Heart left ventricle (tissue), 16 donors: ENCODE results near the gene PPP1R9A. TPM values are rescaled to one million over a fixed set of nuclear protein-coding genes. Genes with fewer than 3 reads are reported as not detected.

ENCODE experiments used
- ATAC-seq, 4 donors: fragments of 200-7000 bp; cut with Tn5 transposase; one replicate each; pipeline ENCODE4 v1.9.1; 2020 to 2022; ENCODE audit warnings: moderate library complexity in 4 of 4, mild to moderate bottlenecking in 3 of 4, moderate number of reproducible peaks in 1 of 4
- DNase-seq, 5 donors: peaks; one replicate each; pipeline ENCODE4 v3.0.0-alpha.2; 2020
- H3K27ac ChIP-seq, 12 donors: fragments of 200-600 bp; sonication (generic) in 4 of 12; one replicate each; pipeline versions ENCODE4 v1.5.0 to v1.8.0; 2016 to 2022; ENCODE audit warnings: mild to moderate bottlenecking in 2 of 12
- H3K27me3 ChIP-seq, 9 donors: fragments of 200-600 bp; sonication (generic) in 2 of 9; one replicate each; pipeline versions ENCODE4 v1.5.1 to v1.8.0; 2016 to 2022; ENCODE audit warnings: mild to moderate bottlenecking in 3 of 9
- H3K36me3 ChIP-seq, 9 donors: fragments of 200-600 bp; sonication (generic) in 2 of 9; one replicate each; pipeline versions ENCODE4 v1.5.0 to v1.8.0; 2018 to 2022; ENCODE audit warnings: mild to moderate bottlenecking in 2 of 9
- H3K4me1 ChIP-seq, 12 donors: fragments of 200-600 bp; sonication (generic) in 4 of 12; one replicate each; pipeline versions ENCODE4 v1.5.0 to v1.8.0; 2016 to 2022; ENCODE audit warnings: mild to moderate bottlenecking in 3 of 12
- H3K4me3 ChIP-seq, 12 donors: fragments of 200-600 bp; sonication (generic) in 4 of 12; one replicate each; pipeline versions ENCODE4 v1.5.0 to v1.8.0; 2017 to 2022; ENCODE audit warnings: mild to moderate bottlenecking in 9 of 12, moderate library complexity in 4 of 12
- H3K9me3 ChIP-seq, 12 donors: fragments of 200-600 bp; sonication (generic) in 4 of 12; one replicate each; pipeline versions ENCODE4 v1.5.0 to v1.8.0; 2016 to 2022; ENCODE audit warnings: mild to moderate bottlenecking in 1 of 12
- POLR2A ChIP-seq, 2 donors: fragments of 450-650 bp; IDR thresholded peaks; one replicate each; pipeline ENCODE4 v1.6.1; 2017; ENCODE audit warnings: antibody characterized with exemption in 2 of 2, mild to moderate bottlenecking in 2 of 2, moderate library complexity in 2 of 2
- WGBS, 4 donors: extraction: QIAGEN DNeasy Blood & Tissue Kit in 2 of 4; methylation state at CpG; one replicate each; pipeline versions ENCODE4 v1.1.5 to v1.1.7; 2013 to 2018; 5-methylcytosine and 5-hydroxymethylcytosine counted together
- intact Hi-C, 10 donors: fragments of 100-400 bp; cut with DNase I; formaldehyde crosslinking; loops; one replicate each; pipeline versions ENCODE4 v1.11.1 to v1.14.2; 2022
- polyA plus RNA-seq, 2 donors: library from polyadenylated mRNA; stranded (reverse); fragments of 200-250 nt; gene quantifications; one replicate each; pipeline ENCODE4 v1.2.3, GENCODE V29; 2013
- total RNA-seq, 9 donors: library from RNA; depleted of rRNA in 2 of 9; stranded (reverse); fragments of >200 nt in 2 of 9; fragmentation: NEBNext Ultra II Directional in 3 of 9; extraction: Animal tissue kit (Norgen Biotek cat#: 25700) in 3 of 9; gene quantifications; one replicate each; pipeline versions ENCODE4 v1.1.0 to v1.2.4, GENCODE V29; 2016 to 2023
- TF ChIP-seq, protein P1 (sequence below), 12 donors: fragments of 200-600 bp; sonication (generic) in 4 of 12; IDR thresholded peaks; one replicate each; pipeline versions ENCODE4 v1.5.0 to v1.8.0; 2018 to 2022; ENCODE audit warnings: antibody characterized with exemption in 12 of 12, mild to moderate bottlenecking in 5 of 12
- donor health status: ischemic (EF 13 %, LVEDD 7.1; RV severe dilation, severe dysfunction).
- donor health status: healthy with polysubstance abuse.
- donor health status: DM: no; HTN: yes; CAD: no.
- donor health status: DM: no; HTN: no; CAD: no.
- donor health status: ischemic (EF 25% LVEDD 6.9; RV normal size, moderate dysfunction).
- donor health status: ischemic (EF 25% LVEDD 5.7; RV mildly dilated, moderate dysfunction).
- donor health status: healthy.
- donor health status: DM: yes; HTN: yes; CAD: no.
- donor health status: ischemic (EF 35%, LVEDD 5.7; RV mildly dilated, moderate dysfunction).
- donor health status: nonischemic (EF 11% LVEDD 7.7; RV severe dilation, severe dysfunction).
- donor health status: DM: yes; HTN: yes; CAD: no.
- donor health status: PGD.
- donor health status: ischemic (EF 29% LVEDD 5.4; RV normal size, mild dysfunction).
- donor health status: nonischemic (EF 23%, LVEDD 6.1; RV moderate dilation, normal function).

The PPP1R9A gene
- total and polyA plus RNA-seq, 11 donors: 3.6 to 42.8 (median 30.0) TPM

DNA sequence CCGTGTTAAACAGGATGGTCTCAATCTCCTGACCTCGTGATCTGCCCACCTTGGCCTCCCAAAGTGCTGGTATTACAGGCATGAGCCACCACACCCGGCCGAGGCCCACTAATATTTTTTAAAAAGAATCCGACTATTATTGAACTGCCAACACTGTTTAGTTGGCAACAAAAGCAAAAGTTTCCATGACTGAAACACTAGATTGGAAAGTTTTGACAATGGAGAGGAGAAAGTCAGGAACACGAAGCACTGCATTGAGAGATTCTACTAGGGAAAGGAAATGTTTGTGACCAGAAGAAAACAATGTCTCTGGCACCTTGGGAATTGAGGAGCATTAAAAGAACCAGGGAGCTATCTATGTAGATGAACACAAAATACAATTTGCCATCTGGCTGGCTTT is 13.7 kb upstream of the PPP1R9A start:
- no peak for DNase-seq
- ATAC-seq: no peak
- no peak for TF ChIP-seq POLR2A (IDR thresholded peaks at IDR 0.05)
- TF ChIP-seq, protein P1, sequence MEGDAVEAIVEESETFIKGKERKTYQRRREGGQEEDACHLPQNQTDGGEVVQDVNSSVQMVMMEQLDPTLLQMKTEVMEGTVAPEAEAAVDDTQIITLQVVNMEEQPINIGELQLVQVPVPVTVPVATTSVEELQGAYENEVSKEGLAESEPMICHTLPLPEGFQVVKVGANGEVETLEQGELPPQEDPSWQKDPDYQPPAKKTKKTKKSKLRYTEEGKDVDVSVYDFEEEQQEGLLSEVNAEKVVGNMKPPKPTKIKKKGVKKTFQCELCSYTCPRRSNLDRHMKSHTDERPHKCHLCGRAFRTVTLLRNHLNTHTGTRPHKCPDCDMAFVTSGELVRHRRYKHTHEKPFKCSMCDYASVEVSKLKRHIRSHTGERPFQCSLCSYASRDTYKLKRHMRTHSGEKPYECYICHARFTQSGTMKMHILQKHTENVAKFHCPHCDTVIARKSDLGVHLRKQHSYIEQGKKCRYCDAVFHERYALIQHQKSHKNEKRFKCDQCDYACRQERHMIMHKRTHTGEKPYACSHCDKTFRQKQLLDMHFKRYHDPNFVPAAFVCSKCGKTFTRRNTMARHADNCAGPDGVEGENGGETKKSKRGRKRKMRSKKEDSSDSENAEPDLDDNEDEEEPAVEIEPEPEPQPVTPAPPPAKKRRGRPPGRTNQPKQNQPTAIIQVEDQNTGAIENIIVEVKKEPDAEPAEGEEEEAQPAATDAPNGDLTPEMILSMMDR (IDR thresholded peaks at IDR 0.05): no peak
- WGBS, 4 donors: 76 to 87% (median 82%) methylated on average over 6 of the region's 6 CpGs
- no peaks in the 10 kb centered on the region for H3K36me3 ChIP-seq
- H3K27ac ChIP-seq: no peak overlapping the region
- H3K27me3 ChIP-seq: no peaks in the 10 kb centered on the region
- H3K9me3 ChIP-seq: no peaks in the 10 kb centered on the region
- peaks cover 0 to 10% (median 2%) of the 10 kb centered on the region in 12 donors for H3K4me1 ChIP-seq
- H3K4me3 ChIP-seq: no peak overlapping the region
- intact Hi-C loops: no loop called here

DNA sequence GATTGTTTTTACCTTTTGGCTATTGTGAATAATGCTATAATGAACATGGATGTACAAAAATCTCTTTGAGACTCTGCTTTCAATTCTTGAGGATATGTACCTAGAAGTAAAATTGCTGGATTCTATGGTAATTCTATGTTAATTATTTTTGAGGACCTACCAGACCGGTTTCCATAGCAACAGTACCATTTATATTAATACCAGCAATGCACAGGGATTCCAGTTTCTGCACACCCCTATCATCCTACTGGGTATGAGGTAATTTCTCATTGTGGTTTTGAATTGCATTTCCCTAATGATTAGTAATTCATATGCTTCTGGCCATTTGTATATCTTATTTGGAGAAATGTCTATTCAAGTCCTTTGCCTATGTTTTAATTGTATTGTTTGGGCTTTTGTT is 9.9 kb upstream of the PPP1R9A start:
- DNase-seq (no peak), ATAC-seq (no peak)
- Histone ChIP-seq H3K36me3 (no peaks in the 10 kb centered on the region), H3K9me3 (no peaks in the 10 kb centered on the region), H3K4me1 (no peaks in the 10 kb centered on the region), H3K27ac (no peak overlapping the region), H3K4me3 (no peak overlapping the region), H3K27me3 (no peaks in the 10 kb centered on the region)
- no peak for TF ChIP-seq POLR2A (IDR thresholded peaks at IDR 0.05)
- intact Hi-C loops: no loop called here
- WGBS, 4 donors: 86 to 97% (median 93%) methylated on average over 1 of the region's 1 CpG

DNA sequence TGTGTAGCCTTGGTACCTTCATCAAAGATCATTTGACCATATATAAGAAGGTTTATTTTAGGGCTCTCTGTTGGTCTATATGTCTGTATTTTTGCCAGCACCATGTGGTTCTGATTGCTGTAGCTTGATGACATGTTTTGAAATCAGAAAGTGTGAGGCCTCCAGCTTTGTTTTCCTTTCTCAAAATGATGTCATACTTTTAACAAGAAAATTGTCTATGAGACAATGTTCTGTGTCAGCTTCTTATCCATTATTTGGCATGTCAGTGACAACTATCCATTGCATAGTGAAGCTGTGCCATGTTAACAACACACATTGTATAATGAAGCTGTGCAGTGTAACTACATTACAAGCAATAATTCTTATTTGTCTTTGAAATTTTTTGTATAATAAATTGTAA is 9.1 kb upstream of the PPP1R9A start:
- TF ChIP-seq, protein P1 (IDR thresholded peaks at IDR 0.05): no peak
- no peak for TF ChIP-seq POLR2A (IDR thresholded peaks at IDR 0.05)
- DNase-seq: no peak
- Histone ChIP-seq H3K36me3 (no peaks in the 10 kb centered on the region), H3K4me3 (no peak overlapping the region), H3K4me1 (no peaks in the 10 kb centered on the region), H3K9me3 (no peaks in the 10 kb centered on the region), H3K27me3 (no peaks in the 10 kb centered on the region), H3K27ac (no peak overlapping the region)
- no peak for ATAC-seq
- intact Hi-C loops: no loop called here

DNA sequence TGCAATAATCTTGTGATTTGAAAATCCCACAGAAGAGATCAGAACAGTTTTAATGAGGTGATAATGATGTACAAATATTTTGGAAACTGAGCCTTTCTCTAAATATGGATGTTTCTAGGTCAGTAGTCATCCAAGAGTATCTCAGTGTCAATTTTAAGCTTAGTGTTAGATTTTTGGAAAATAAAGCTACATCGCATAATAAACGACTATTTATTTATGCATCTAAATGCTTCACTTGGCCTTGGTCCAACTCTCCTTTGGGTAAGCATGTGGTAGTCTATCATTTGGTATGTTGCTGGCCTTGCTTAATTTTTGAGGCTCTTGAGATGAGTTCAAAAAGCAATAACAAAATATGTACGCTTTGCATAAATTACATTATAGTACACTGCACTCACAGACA is 5.4 kb upstream of the PPP1R9A start:
- intact Hi-C loops: loop anchor here in 2 of 10 donors (10.0 kb wide), 1 partner anchor 293 kb away; no protein-coding TSS in a partner anchor
- TF ChIP-seq POLR2A (IDR thresholded peaks at IDR 0.05): no peak
- TF ChIP-seq, protein P1 (IDR thresholded peaks at IDR 0.05): no peak

DNA sequence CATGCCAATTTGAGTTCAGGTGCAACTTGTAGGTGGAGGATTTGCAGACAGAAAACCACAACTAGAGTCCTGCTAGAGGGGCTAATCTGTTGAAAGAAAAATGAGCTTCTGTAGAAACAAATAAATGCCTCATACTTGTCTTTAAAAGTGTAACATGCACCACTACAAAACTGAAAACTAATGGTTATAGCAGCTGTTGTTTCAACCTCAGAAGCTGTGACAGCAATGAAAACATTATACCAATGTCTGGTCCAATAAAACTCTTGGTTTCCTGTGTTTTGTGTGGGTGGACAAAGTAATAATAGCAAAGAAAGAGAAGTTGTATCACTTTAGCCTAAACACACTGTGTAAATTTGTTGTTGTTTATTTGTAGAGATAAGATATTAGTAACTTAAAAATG is 3.4 kb upstream of the PPP1R9A start:
- intact Hi-C loops: loop anchor here in 2 of 10 donors (10.0 kb wide), 1 partner anchor 291 kb away; no protein-coding TSS in a partner anchor

More for the DNA sequence above, 5.4 kb upstream of the PPP1R9A start:
- H3K27ac ChIP-seq: no peak overlapping the region
- no peak for DNase-seq
- 86 to 93% (median 92%) methylated on average over 3 of the region's 3 CpGs for WGBS, 4 donors
- no peaks in the 10 kb centered on the region for H3K27me3 ChIP-seq
- H3K9me3 ChIP-seq: no peaks in the 10 kb centered on the region
- H3K4me3 ChIP-seq: no peak overlapping the region
- no peaks in the 10 kb centered on the region for H3K4me1 ChIP-seq
- no peaks in the 10 kb centered on the region for H3K36me3 ChIP-seq
- no peak for ATAC-seq

More for the DNA sequence above, 3.4 kb upstream of the PPP1R9A start:
- TF ChIP-seq POLR2A (IDR thresholded peaks at IDR 0.05): no peak
- TF ChIP-seq, protein P1 (IDR thresholded peaks at IDR 0.05): no peak
- DNase-seq: no peak
- peaks cover 0 to 11% (median under 1%) of the 10 kb centered on the region in 12 donors for H3K4me1 ChIP-seq
- no peak overlapping the region for H3K4me3 ChIP-seq
- no peak overlapping the region for H3K27ac ChIP-seq
- no peaks in the 10 kb centered on the region for H3K9me3 ChIP-seq
- no peaks in the 10 kb centered on the region for H3K36me3 ChIP-seq
- H3K27me3 ChIP-seq: peaks cover 0 to 14% (median 0%) of the 10 kb centered on the region in 9 donors
- ATAC-seq: no peak
